B cell (primary cell): Measurements from ENCODE around the gene RER1. TPM values are rescaled to one million over a fixed set of nuclear protein-coding genes. Genes with fewer than 3 reads are reported as not detected.

ENCODE experiments used
- ATAC-seq: fragments of 200-7000 bp; cut with Tn5 transposase; one replicate; pipeline ENCODE4 v1.10.0; 2021; ENCODE audit warnings: low read depth, mild to moderate bottlenecking, moderate number of reproducible peaks, moderate library complexity
- CTCF ChIA-PET: fragments of 350-600 bp; sonication (Branson Sonifier 250); formaldehyde crosslinking; loops from one replicate; lab custom pipeline; 2021; ENCODE audit warnings: antibody characterized with exemption, inconsistent platforms; lab: Charles Lee
- POLR2A ChIA-PET: fragments of 350-600 bp; sonication (Branson Sonifier 250); formaldehyde crosslinking; loops from one replicate; lab custom pipeline; 2021; ENCODE audit warnings: antibody characterized with exemption; lab: Charles Lee
- DNase-seq: peaks from one replicate; pipeline ENCODE4 v3.0.0; 2013
- H2AFZ ChIP-seq: 2 replicates; pipeline ENCODE4 v1.6.1; 2012; ENCODE audit warnings: mild to moderate bottlenecking, low read depth, low read length; ENCODE audit not compliant: insufficient read depth, poor library complexity, severe bottlenecking
- H3K27ac ChIP-seq, 2 donors: 1 replicate in 1 of 2; 2 replicates in 1 of 2; pipeline ENCODE4 v1.5.1; 2012 to 2013; ENCODE audit warnings: low read length in 2 of 2, mild to moderate bottlenecking in 2 of 2, moderate library complexity in 1 of 2
- H3K27me3 ChIP-seq, 4 experiments: fragments of 200-600 bp in 1 of 4; sonication (generic) in 1 of 4; replicated peaks in 1 of 4; 1 replicate in 2 of 4; 2 replicates in 2 of 4; pipeline versions ENCODE4 v1.6.1 to v1.7.0; 2013 to 2016; ENCODE audit warnings: low read length in 3 of 4, mild to moderate bottlenecking in 2 of 4, mixed read lengths in 1 of 4, moderate library complexity in 1 of 4; ENCODE audit not compliant: insufficient read depth in 4 of 4, control insufficient read depth in 3 of 4; ENCODE audit errors: control extremely low read depth in 1 of 4
- H3K36me3 ChIP-seq, 2 experiments: replicated peaks in 1 of 2; 1 replicate in 1 of 2; 2 replicates in 1 of 2; pipeline versions ENCODE4 v1.6.1 to v1.7.1; 2013; ENCODE audit warnings: low read length in 1 of 2; ENCODE audit not compliant: insufficient read depth in 2 of 2, control insufficient read depth in 1 of 2; ENCODE audit errors: control extremely low read depth in 1 of 2, extremely low read depth in 1 of 2
- H3K4me1 ChIP-seq, 2 donors: fragments of 200-600 bp in 1 of 2; sonication (generic) in 1 of 2; 1 replicate in 1 of 2; 2 replicates in 1 of 2; pipeline versions ENCODE4 v1.5.1 to v1.6.1; 2013 to 2017; ENCODE audit warnings: low read length in 2 of 2; ENCODE audit not compliant: control insufficient read depth in 2 of 2, insufficient read depth in 2 of 2
- H3K4me2 ChIP-seq: replicated peaks from 2 replicates; pipeline ENCODE3; 2012; ENCODE audit warnings: mild to moderate bottlenecking, low read depth, low read length; ENCODE audit not compliant: poor library complexity, severe bottlenecking
- H3K4me3 ChIP-seq, 5 experiments: fragments of 200-600 bp in 1 of 5; sonication (generic) in 1 of 5; 1 replicate in 3 of 5; 2 replicates in 2 of 5; pipeline versions ENCODE4 v1.5.1 to v1.7.0; 2011 to 2016; ENCODE audit warnings: low read length in 4 of 5, mild to moderate bottlenecking in 4 of 5, low read depth in 2 of 5, control low read depth in 1 of 5, moderate library complexity in 1 of 5; ENCODE audit not compliant: insufficient read depth in 1 of 5; ENCODE audit errors: control extremely low read depth in 1 of 5, extremely low read depth in 1 of 5
- H3K79me2 ChIP-seq: fragments of 200-600 bp; sonication (generic); one replicate; pipeline ENCODE4 v1.6.0; 2016; ENCODE audit warnings: low read length; ENCODE audit not compliant: control insufficient read depth, insufficient read depth
- H3K9ac ChIP-seq: fragments of 200-600 bp; sonication (generic); 2 replicates; pipeline ENCODE4 v1.6.1; 2017; ENCODE audit warnings: mild to moderate bottlenecking, low read length, moderate library complexity
- H3K9me3 ChIP-seq, 3 donors: one replicate each; pipeline versions ENCODE4 v1.6.1 to v1.7.1; 2013; ENCODE audit warnings: low read length in 2 of 3; ENCODE audit not compliant: control insufficient read depth in 2 of 3, insufficient read depth in 1 of 3; ENCODE audit errors: control extremely low read depth in 1 of 3
- H4K20me1 ChIP-seq: 2 replicates; pipeline ENCODE4 v1.6.0; 2012; ENCODE audit warnings: mild to moderate bottlenecking, low read length; ENCODE audit not compliant: insufficient read depth, control insufficient read depth, poor library complexity, severe bottlenecking
- H3K27ac Mint-ChIP-seq: one replicate; pipeline ENCODE4 v1.8.0; 2021; ENCODE audit warnings: mixed read lengths
- H3K27me3 Mint-ChIP-seq: one replicate; pipeline ENCODE4 v1.8.0; 2021; ENCODE audit warnings: mixed read lengths
- H3K4me1 Mint-ChIP-seq: one replicate; pipeline ENCODE4 v1.8.0; 2021; ENCODE audit warnings: mixed read lengths
- H3K4me3 Mint-ChIP-seq: one replicate; pipeline ENCODE4 v1.8.0; 2021; ENCODE audit warnings: mixed read lengths
- H3K9me3 Mint-ChIP-seq: one replicate; pipeline ENCODE4 v1.8.0; 2022; ENCODE audit warnings: mixed read lengths; ENCODE audit not compliant: insufficient read depth
- EZH2 ChIP-seq: IDR thresholded peaks from 2 replicates; pipeline ENCODE4 v1.6.1; 2012; ENCODE audit warnings: borderline replicate concordance, low read depth, mild to moderate bottlenecking, moderate library complexity, low read length; ENCODE audit not compliant: insufficient read depth, poor library complexity, severe bottlenecking
- WGBS: methylation state at CpG from one replicate; pipeline ENCODE4 v1.1.5; 2013; ENCODE audit warnings: missing lambda C conversion rate; ENCODE audit not compliant: insufficient coverage; 5-methylcytosine and 5-hydroxymethylcytosine counted together
- intact Hi-C: fragments of 100-400 bp; cut with micrococcal nuclease; formaldehyde crosslinking; loops from one replicate; pipeline ENCODE4 v1.10.0; 2022
- polyA plus RNA-seq: library from polyadenylated mRNA; depleted of rRNA; stranded (reverse); fragments of >200 nt; gene quantifications from 2 replicates; pipeline ENCODE4 v1.2.3, GENCODE V29; 2012
- total RNA-seq, 2 donors: library from RNA; stranded (reverse); fragments of 120-200 nt in 1 of 2; gene quantifications; 1 replicate in 1 of 2; 2 replicates in 1 of 2; pipeline versions ENCODE4 v1.2.3 to v1.2.4, GENCODE V29; 2013 to 2022
- TF ChIP-seq, protein P1 (sequence below): fragments of 200-600 bp; IDR thresholded peaks from one replicate; pipeline ENCODE4 v1.8.0; 2022; ENCODE audit warnings: antibody characterized with exemption, mild to moderate bottlenecking

Gene RER1
- total and polyA plus RNA-seq, 2 donors (not counting 1 experiment from before 2014, with no cell fraction given): 78.5 to 118 TPM

DNA sequence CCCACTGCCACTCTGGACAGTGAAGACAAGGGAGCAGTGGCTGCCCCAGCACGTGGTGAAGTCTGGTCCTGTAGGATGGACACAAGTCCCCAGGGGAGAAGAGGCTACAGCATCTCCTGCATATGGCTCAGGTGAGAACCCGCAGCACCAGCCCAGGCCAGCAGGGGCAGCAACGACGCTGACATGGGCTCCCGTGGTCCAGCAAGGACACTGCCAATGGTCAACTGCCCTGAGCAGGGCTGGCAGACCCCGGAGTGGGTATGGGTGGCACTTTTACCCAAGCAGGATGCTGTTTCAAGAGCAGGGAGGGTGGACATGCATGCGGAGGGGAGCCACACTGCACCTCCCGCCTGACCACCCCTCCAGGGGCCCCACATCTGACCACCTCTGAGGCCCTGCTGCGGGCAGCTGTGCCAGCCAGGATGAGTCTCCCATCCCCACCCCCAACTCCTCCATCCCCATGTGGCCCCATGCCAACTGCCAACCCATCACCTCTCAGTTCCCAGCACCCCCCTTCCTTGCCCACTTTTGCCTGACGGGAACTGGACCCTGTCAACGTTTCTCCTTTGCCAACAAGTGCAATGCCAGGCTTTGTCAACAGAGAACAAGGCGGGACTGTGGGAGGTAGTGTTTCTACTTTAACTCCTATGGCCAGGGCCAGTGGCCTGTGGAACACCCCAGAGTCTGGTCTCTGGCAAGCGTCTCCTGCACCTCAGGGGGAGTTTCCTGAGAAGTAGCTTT, 8.8 kb upstream of the RER1 start:
- POLR2A ChIA-PET: interaction anchor here (1.1 to 2.0 kb wide), 2 partner anchors 188 to 191 kb away, joined by 3 to 24 read pairs; partner anchors contain the start of gene FAAP20

More for the DNA sequence above, 8.8 kb upstream of the RER1 start:
- Histone ChIP-seq H3K4me3 (no peak overlapping the region), H3K9ac (no peak overlapping the region), H3K4me1 (peaks cover 29 to 53% of the 10 kb centered on the region in 2 donors), H4K20me1 (no peaks in the 10 kb centered on the region), H3K9me3 (peaks cover 0 to 13% (median 2%) of the 10 kb centered on the region in 3 donors), H3K4me2 (peak overlapping the region; percentile 27), H3K27ac (no peak overlapping the region), H2AFZ (no peak overlapping the region), H3K79me2 (no peaks in the 10 kb centered on the region), H3K27me3 (no peaks in the 10 kb centered on the region), H3K36me3 (no peaks in the 10 kb centered on the region)
- Mint-ChIP-seq H3K9me3 (no peaks in the 10 kb centered on the region), H3K4me3 (no peak overlapping the region), H3K27ac (peak overlapping the region; percentile 50), H3K4me1 (peaks cover 23% of the 10 kb centered on the region), H3K27me3 (no peaks in the 10 kb centered on the region)
- ATAC-seq (peak; percentile 29), DNase-seq (peak; percentile 55)
- 55% methylated on average over 11 of the region's 13 CpGs for WGBS
- CTCF ChIA-PET: interaction anchor here (0.5 to 12.5 kb wide), 18 partner anchors 8 to 543 kb away, joined by 3 to 295 read pairs (median 7); partner anchors contain the start of genes FAAP20, MORN1, RER1 and SKI
- intact Hi-C loops: loop anchor here (5.0 kb wide), 1 partner anchor 250 kb away; no protein-coding TSS in a partner anchor
- TF ChIP-seq, protein P1, sequence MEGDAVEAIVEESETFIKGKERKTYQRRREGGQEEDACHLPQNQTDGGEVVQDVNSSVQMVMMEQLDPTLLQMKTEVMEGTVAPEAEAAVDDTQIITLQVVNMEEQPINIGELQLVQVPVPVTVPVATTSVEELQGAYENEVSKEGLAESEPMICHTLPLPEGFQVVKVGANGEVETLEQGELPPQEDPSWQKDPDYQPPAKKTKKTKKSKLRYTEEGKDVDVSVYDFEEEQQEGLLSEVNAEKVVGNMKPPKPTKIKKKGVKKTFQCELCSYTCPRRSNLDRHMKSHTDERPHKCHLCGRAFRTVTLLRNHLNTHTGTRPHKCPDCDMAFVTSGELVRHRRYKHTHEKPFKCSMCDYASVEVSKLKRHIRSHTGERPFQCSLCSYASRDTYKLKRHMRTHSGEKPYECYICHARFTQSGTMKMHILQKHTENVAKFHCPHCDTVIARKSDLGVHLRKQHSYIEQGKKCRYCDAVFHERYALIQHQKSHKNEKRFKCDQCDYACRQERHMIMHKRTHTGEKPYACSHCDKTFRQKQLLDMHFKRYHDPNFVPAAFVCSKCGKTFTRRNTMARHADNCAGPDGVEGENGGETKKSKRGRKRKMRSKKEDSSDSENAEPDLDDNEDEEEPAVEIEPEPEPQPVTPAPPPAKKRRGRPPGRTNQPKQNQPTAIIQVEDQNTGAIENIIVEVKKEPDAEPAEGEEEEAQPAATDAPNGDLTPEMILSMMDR: peak; percentile 38
- no peak for TF ChIP-seq EZH2
